Hippocampal formation (tissue), 2 donors: ENCODE results near the gene STK25.
A peak's percentile ranks its signal among the peaks of the same experiment; 100 is the strongest.
"Not testable (repeated sequence)": the region's sequence is repeated elsewhere in the genome, so short reads cannot be mapped to it uniquely, and the experiment has no call there.

Experiments
- DNase-seq, 2 donors: peaks; one replicate each; lab custom pipeline; 2025; lab: John Stamatoyannopoulos, UW

Gene STK25

GRCh38 chr2:241463276-241464135, 44.9 kb downstream of the STK25 start:
- DNase-seq, result no peak

DNA sequence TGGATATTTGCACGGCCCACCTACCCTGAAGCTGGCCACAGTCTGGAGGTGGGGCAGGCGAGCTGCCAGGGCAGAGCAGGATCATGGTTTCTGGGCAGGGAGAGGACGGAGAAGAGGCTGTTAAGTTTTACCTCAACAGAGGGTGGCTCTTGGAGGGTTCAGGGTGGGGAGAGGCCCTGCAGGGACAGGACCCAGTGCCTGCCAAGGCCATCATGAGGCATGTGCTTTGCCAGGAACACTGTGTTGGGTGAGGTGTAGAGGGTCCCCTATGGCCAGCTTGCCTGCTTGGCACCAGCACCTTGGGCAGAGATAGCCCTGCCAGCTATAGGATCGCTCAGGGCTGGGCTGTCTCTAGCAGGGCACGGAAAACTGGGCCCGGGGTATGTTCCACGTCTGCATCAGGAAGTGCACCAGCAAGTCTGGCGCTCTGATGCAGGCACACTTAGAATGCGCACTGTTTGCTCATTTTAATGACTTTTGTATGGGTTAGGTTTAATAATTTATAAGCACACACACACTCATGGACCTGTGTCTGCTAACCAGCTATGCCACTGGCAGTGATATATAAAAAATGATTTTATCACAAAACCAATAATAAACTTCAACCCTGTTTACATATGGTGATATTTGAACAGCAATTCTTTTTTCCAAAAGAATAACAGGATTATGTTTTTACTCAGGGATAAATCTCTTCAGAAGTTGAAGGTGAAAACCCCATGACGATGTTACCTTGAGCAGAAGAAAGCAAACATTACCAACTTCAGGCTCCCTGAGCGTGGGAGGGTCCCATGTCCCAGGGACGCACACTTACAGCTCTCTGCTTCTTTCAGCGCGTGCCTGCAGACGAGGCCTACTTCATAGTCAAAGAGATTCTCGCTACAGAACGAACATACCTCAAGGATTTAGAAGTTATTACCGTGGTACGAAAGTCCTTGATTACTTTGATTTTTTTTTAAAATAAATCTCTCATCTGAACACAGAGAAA, 46.4 kb downstream of the STK25 start:
- no peak for DNase-seq

DNA sequence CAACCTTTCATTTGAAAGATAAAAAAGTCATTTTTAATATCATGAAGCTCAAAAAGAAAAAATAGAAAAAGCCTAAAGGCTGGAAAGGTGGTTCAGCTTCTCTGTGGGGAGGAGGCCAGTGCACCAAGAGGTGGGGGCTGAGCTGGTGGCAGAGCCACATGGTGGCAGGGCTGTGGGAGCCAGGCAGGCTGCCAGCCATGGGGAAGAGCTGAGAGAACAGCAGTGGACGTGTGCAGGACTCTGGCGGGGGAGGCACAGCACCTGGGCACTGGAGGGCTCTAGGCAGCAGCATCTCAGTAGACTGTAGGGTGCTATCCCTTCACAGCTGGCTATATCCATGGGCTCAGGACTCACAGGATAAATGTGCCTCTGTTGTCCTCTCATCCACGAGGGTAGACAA, 47.8 kb downstream of the STK25 start:
- no peak for DNase-seq

DNA sequence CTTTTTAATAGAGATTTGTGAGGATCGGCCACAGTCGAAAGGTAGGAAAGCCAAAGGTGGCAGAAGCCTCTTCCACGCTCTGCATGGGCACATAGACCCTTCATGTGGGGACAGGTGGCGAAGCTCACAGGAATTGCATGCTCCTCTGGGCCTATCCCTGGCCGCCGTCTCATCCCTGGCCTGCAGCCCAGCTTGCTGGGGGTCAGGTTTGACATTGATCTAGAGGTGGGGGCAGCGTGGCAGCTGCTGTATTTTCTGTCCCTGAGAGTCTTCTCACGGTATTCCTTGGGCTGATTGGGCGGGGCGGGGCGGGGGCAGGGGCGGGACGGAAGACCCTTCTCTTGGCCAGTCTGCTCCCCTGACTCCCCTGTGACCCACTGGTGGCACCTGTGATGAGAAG, 48.9 kb downstream of the STK25 start:
- DNase-seq, result no peak

DNA sequence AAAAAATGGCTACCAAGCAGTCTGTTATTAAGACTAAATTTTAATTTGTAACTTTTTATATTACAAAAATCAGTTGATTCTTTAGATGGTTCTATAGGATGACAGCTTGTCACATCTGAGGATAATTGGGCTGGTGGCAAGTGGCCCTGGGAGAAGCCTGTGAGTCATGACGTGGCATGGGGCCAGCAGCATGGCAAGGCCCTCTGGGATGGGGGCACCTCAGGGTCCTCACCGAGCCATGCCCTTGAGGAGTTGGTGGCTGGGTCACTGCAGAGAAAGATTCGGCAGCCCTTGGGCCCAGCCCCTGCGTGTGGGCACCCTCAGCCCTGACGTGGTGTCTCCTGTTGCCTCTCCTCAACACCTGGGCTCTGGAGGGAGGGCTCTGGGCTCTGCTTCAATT, 49.7 kb downstream of the STK25 start:
- DNase-seq, result no peak

GRCh38 chr2:241456546-241456945, 51.8 kb downstream of the STK25 start:
- no peak for DNase-seq

DNA sequence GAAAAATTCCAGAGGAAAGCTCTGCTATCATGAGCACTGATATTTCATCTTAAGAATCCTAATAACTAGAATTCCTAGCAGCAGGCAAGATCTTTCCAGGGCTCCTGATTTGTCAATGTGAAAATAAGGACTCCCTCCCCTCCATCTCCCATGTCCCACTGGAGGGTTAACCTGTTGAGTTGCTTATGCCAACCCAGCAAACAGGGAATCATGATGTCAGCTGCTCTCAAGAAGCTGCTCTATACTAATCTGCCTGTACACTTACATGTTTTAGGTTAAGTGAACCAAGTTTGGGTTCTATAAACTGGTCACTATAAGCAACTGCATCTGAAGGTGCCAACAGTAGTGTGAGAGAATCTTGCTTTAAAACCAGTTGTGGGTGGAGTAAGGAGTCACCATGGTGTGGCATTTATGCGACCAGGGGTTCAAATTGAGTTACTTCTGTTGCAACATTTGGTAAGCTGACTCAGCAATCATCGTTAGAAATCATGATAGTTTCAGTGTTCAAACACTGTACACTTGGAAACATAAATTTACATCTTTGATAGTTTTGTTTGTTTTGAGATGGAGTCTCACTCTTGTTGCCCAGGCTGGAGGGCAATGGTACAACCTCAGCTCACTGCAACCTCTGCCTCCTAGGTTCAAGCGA, 53.4 kb downstream of the STK25 start:
- DNase-seq, result no peak

- peak in 1 of 2 donors; percentile 30 for DNase-seq
Observed at GRCh38 chr2:241453919-241454318, 54.5 kb downstream of the STK25 start.

DNA sequence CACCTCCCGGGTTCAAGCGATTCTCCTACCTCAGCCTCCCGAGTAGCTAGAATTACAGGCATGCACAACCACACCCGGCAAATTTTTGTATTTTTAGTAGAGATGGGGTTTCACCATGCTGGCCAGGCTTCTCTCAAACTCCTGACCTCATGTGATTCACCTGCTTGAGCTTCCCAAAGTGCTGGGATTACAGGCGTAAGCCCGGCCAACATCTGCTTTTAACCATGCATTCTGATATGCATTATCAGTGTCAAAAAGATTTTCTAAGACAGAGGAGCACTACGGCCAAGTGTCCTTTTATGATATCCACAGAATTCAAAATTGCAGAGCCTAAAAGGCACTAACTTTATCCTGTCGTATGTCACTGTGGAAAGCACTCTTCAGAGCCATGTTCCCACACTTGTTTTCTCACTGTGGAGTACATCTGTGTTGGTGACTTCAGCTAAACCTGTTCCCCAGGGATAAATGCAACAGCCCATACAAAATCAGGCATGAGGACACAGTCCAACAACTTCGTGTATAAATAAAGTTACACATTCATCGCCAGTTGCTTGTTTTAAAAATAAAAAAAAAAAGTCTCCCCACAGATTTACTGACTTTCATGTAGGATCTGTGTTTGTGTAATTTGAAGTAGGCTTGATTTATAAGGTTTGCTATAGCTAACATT, 56.4 kb downstream of the STK25 start:
- no peak for DNase-seq

GRCh38 chr2:241450092-241450491, 58.3 kb downstream of the STK25 start:
- not testable (repeated sequence) for DNase-seq

- DNase-seq, result no peak
Observed at GRCh38 chr2:241445426-241445825, 63.0 kb downstream of the STK25 start.

DNA sequence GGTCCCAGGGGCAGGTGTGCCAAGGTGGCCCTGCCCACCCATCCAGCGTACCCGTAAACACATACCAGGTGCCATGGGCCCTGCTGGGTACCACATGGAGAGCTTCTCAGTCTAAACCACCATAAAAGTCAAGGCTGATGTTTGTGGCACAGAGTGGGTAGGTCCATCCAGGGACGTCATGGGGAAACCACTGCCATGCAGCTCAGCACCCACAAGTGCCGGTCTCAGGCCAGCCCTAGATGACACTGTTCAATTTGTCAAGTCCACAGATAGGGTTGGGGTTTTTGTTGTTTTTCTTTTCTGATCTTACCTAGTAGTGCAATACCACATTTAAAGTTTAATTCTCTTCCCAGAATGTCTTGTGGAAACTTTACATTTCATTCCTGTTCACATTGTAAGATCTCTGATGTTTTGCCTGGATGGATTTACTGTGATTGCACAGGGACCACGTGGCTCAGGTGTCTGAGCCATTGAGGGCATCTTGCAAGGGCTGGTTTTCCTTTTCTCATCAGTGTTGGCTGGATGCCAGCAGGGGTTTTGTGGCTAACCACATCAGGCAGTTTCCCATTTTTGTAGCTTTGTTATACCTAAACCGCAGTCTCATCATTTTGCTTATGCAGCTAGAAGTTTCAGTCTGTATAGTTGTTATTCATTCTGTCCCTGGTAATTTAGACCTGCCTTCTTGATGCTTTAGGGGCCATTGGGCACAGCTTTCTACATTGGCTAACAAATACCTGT, 64.7 kb downstream of the STK25 start:
- DNase-seq, result no peak
